Measurements from ENCODE around the gene NHS.

DNA sequence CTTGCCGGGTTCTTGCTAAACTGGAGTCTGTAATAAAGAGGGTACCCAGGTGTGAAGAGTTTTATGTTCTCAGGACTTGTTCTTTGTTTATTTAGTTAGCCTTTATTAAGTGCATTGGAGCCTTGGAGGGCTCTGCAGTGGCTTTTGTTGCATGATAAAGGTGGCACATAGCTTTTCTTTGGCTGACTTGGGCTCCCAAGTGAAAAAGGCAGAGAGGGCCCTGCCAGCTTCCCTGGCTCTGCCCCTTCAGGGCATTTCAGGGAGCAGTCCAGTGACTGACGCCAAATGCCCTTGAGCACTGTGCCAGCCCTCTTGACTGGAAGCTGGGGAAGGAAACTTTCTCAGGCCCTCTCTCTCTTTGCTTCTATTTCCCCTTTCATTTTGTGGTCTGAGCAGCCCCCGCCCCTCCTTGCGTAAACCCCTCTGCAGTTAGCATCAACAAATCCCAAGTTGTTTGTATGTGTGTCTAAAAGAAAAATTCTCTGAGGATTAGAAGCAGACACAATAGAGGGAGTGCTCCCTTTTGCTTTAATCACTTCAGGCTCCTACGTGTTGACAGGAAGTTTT, 152.2 kb downstream of the NHS start:
- TF ChIP-seq POLR2AphosphoS5 (IDR thresholded peaks at IDR 0.05; ENCODE audit: low read depth, low read length) (no peak), SIN3A (IDR thresholded peaks at IDR 0.05; ENCODE audit: borderline replicate concordance, insufficient read depth, low read length) (no peak)

Measured in PFSK-1 (cell line).